Kidney (tissue), 14 donors: ENCODE data around the gene LIPA. TPM values are rescaled to one million over a fixed set of nuclear protein-coding genes. Genes with fewer than 3 reads are reported as not detected.

Experiments
- DNase-seq, 5 donors: peaks; one replicate each; pipeline ENCODE4 v3.0.0-alpha.2; 2013 to 2020
- FAIRE-seq: peaks from 2 replicates; lab custom pipeline; 2012; peaks lifted over from hg19 to GRCh38; lab: Jason Lieb, UNC
- H3K27ac ChIP-seq, 2 donors: one replicate each; pipeline ENCODE4 v1.7.0; 2013; ENCODE audit warnings: low read depth in 2 of 2, low read length in 2 of 2, inconsistent platforms in 1 of 2
- H3K27me3 ChIP-seq: one replicate; pipeline ENCODE4 v1.7.1; 2013; ENCODE audit warnings: low read length, inconsistent platforms; ENCODE audit not compliant: control insufficient read depth, insufficient read depth
- H3K36me3 ChIP-seq, 3 donors: one replicate each; pipeline versions ENCODE4 v1.7.0 to v1.7.1; 2013; ENCODE audit warnings: low read length in 3 of 3, control low read depth in 1 of 3, inconsistent platforms in 1 of 3; ENCODE audit not compliant: insufficient read depth in 3 of 3, control insufficient read depth in 2 of 3
- H3K4me1 ChIP-seq, 3 donors: one replicate each; pipeline versions ENCODE4 v1.7.0 to v1.7.1; 2013; ENCODE audit warnings: low read length in 3 of 3, inconsistent platforms in 1 of 3, low read depth in 1 of 3; ENCODE audit not compliant: control insufficient read depth in 2 of 3, insufficient read depth in 2 of 3
- H3K4me3 ChIP-seq, 3 donors: one replicate each; pipeline versions ENCODE4 v1.7.0 to v1.8.1; 2013; ENCODE audit warnings: low read length in 3 of 3, control low read depth in 1 of 3, inconsistent platforms in 1 of 3
- H3K9ac ChIP-seq, 3 donors: one replicate each; pipeline versions ENCODE4 v1.7.0 to v1.7.1; 2013; ENCODE audit warnings: low read length in 3 of 3, control low read depth in 1 of 3, inconsistent platforms in 1 of 3
- H3K9me3 ChIP-seq, 3 donors: one replicate each; pipeline versions ENCODE4 v1.7.0 to v1.7.1; 2013; ENCODE audit warnings: low read length in 3 of 3, control low read depth in 1 of 3, inconsistent platforms in 1 of 3; ENCODE audit not compliant: control insufficient read depth in 2 of 3, insufficient read depth in 1 of 3
- intact Hi-C: fragments of 100-400 bp; cut with DNase I; formaldehyde crosslinking; loops from one replicate; pipeline ENCODE4 v1.11.1; 2022
- polyA plus RNA-seq: library from polyadenylated mRNA; stranded (reverse); fragments of 350-450 nt; fragmentation: Illumina TruSeq; extraction: RNeasy Lipid Tissue Mini Kit (QIAGEN cat#74804); gene quantifications from one replicate; pipeline ENCODE4 v1.2.3, GENCODE V29; 2014; ENCODE audit warnings: low read depth, low replicate concordance; ENCODE audit not compliant: insufficient read depth
- total RNA-seq: library from RNA; stranded (reverse); fragmentation: NEBNext Ultra II Directional; extraction: Animal tissue kit (Norgen Biotek cat#: 25700); gene quantifications from one replicate; pipeline ENCODE4 v1.2.1, GENCODE V29; 2021
- TF ChIP-seq, protein P1 (sequence below): IDR thresholded peaks from 3 replicates; pipeline ENCODE4 v1.5.1; 2012; ENCODE audit warnings: mild to moderate bottlenecking, moderate library complexity, borderline replicate concordance; ENCODE audit not compliant: insufficient read depth; ENCODE audit errors: extremely low read depth
- donor health status: control.
- donor health status: control.
- donor health status: control.
- donor health status: control.
- donor health status: control.
- donor health status: DM: yes; HTN: yes; CAD: no.
- donor health status: Normal renal cell carcinoma (clear cell type).

LIPA gene
- total and polyA plus RNA-seq, 2 donors from 2014 or later, result 43.8 to 84.5 TPM

DNA sequence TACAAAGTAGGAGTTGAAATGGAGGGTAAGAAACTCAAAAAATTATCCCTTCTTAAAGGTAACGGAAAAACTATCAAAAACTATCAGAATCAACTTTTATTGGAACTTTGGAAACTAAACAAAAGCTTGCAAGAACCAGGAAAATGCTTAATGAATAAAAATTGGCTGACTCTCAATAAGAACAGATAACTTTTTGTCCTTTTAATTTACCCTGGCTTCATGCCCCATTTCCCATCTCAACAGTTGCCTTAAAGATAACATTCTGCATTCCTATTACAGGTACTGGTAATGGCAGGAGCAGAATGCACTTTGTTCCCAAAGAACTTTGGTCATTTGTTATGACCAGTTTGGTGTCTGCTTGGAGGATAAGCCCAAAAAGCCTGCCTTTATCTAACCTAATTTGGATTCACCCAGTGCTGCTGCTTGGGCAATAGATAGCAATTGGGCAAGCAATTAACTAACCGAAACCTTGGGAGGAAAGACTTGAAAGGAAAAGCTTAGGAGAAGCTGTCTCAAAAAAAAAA is 62.3 kb downstream of the LIPA start:
- DNase-seq (no peak), FAIRE-seq (no peak)
- intact Hi-C loops, result no loop called here
- no peak overlapping the region for H3K4me3 ChIP-seq
- H3K9ac ChIP-seq, result no peak overlapping the region
- no peak overlapping the region for H3K27ac ChIP-seq
- no peaks in the 10 kb centered on the region for H3K4me1 ChIP-seq
- TF ChIP-seq, protein P1, sequence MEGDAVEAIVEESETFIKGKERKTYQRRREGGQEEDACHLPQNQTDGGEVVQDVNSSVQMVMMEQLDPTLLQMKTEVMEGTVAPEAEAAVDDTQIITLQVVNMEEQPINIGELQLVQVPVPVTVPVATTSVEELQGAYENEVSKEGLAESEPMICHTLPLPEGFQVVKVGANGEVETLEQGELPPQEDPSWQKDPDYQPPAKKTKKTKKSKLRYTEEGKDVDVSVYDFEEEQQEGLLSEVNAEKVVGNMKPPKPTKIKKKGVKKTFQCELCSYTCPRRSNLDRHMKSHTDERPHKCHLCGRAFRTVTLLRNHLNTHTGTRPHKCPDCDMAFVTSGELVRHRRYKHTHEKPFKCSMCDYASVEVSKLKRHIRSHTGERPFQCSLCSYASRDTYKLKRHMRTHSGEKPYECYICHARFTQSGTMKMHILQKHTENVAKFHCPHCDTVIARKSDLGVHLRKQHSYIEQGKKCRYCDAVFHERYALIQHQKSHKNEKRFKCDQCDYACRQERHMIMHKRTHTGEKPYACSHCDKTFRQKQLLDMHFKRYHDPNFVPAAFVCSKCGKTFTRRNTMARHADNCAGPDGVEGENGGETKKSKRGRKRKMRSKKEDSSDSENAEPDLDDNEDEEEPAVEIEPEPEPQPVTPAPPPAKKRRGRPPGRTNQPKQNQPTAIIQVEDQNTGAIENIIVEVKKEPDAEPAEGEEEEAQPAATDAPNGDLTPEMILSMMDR, result no peak
- H3K36me3 ChIP-seq, result no peaks in the 10 kb centered on the region
- no peaks in the 10 kb centered on the region for H3K9me3 ChIP-seq
- no peaks in the 10 kb centered on the region for H3K27me3 ChIP-seq

GRCh38 chr10:89185658-89186057 is 65.9 kb downstream of the LIPA start:
- FAIRE-seq, result no peak
- no peaks in the 10 kb centered on the region for H3K27me3 ChIP-seq
- H3K4me3 ChIP-seq, result no peak overlapping the region
- H3K4me1 ChIP-seq, result no peaks in the 10 kb centered on the region
- no peak overlapping the region for H3K9ac ChIP-seq
- no peaks in the 10 kb centered on the region for H3K36me3 ChIP-seq
- H3K27ac ChIP-seq, result no peak overlapping the region
- TF ChIP-seq, protein P1, result no peak
- intact Hi-C loops, result no loop called here
- H3K9me3 ChIP-seq, result peaks cover 0 to under 1% (median 0%) of the 10 kb centered on the region in 3 donors
- no peak for DNase-seq

GRCh38 chr10:89184638-89185037 is 66.9 kb downstream of the LIPA start:
- Histone ChIP-seq H3K36me3 (no peaks in the 10 kb centered on the region), H3K4me1 (no peaks in the 10 kb centered on the region), H3K9me3 (peaks cover 0 to 3% (median 0%) of the 10 kb centered on the region in 3 donors), H3K27ac (no peak overlapping the region), H3K4me3 (no peak overlapping the region), H3K27me3 (no peaks in the 10 kb centered on the region), H3K9ac (no peak overlapping the region)
- intact Hi-C loops, result no loop called here
- TF ChIP-seq, protein P1, result no peak
- no peak for FAIRE-seq
- DNase-seq, result no peak

- H3K9ac ChIP-seq, result no peak overlapping the region
- peaks cover 0 to 3% (median 0%) of the 10 kb centered on the region in 3 donors for H3K9me3 ChIP-seq
- no peaks in the 10 kb centered on the region for H3K36me3 ChIP-seq
- DNase-seq (no peak), FAIRE-seq (no peak)
- no peaks in the 10 kb centered on the region for H3K4me1 ChIP-seq
- no peak overlapping the region for H3K27ac ChIP-seq
- H3K27me3 ChIP-seq, result no peaks in the 10 kb centered on the region
- intact Hi-C loops, result no loop called here
- TF ChIP-seq, protein P1, result no peak
- H3K4me3 ChIP-seq, result no peak overlapping the region
These were observed 68.0 kb downstream of the LIPA start for GRCh38 chr10:89183571-89183970.
